GM19372 (cell line): ENCODE results near the gene FBRSL1.
"Not testable (repeated sequence)": the region's sequence is repeated elsewhere in the genome, so short reads cannot be mapped to it uniquely, and the experiment has no call there.

Experiments used
- ATAC-seq: cut with Tn5 transposase; IDR thresholded peaks from one replicate; pipeline ENCODE4 v1.9.1; 2021; ENCODE audit warnings: mild to moderate bottlenecking, low read depth, moderate library complexity; ENCODE audit not compliant: unreplicated experiment

Gene FBRSL1

GRCh38 chr12:132453361-132454192 is 36.4 kb upstream of the FBRSL1 start:
- no peak for ATAC-seq

GRCh38 chr12:132454193-132454932 is 35.6 kb upstream of the FBRSL1 start:
- ATAC-seq = no peak

GRCh38 chr12:132454933-132455418 is 35.0 kb upstream of the FBRSL1 start:
- no peak for ATAC-seq

GRCh38 chr12:132455565-132455964 is 34.4 kb upstream of the FBRSL1 start:
- no peak for ATAC-seq

- no peak for ATAC-seq
These were observed 33.6 kb upstream of the FBRSL1 start for GRCh38 chr12:132456186-132456943.

- no peak for ATAC-seq
These were observed 32.9 kb upstream of the FBRSL1 start for GRCh38 chr12:132456944-132457495.

GRCh38 chr12:132458441-132458840 is 31.5 kb upstream of the FBRSL1 start:
- no peak for ATAC-seq

GRCh38 chr12:132458846-132459641 is 30.9 kb upstream of the FBRSL1 start:
- ATAC-seq = no peak

GRCh38 chr12:132460571-132460970 is 29.4 kb upstream of the FBRSL1 start:
- ATAC-seq = no peak

GRCh38 chr12:132461526-132461925 is 28.4 kb upstream of the FBRSL1 start:
- ATAC-seq = no peak

- no peak for ATAC-seq
These were observed 27.2 kb upstream of the FBRSL1 start for GRCh38 chr12:132462788-132463187.

- ATAC-seq = not testable (repeated sequence)
These were observed 26.5 kb upstream of the FBRSL1 start for GRCh38 chr12:132463284-132463924.

- ATAC-seq = not testable (repeated sequence)
These were observed 25.6 kb upstream of the FBRSL1 start for GRCh38 chr12:132464304-132464703.

- ATAC-seq = no peak
These were observed 25.1 kb upstream of the FBRSL1 start for GRCh38 chr12:132464820-132465219.

- ATAC-seq = no peak
These were observed 24.4 kb upstream of the FBRSL1 start for GRCh38 chr12:132465269-132466190.

GRCh38 chr12:132466241-132467201 is 23.4 kb upstream of the FBRSL1 start:
- no peak for ATAC-seq

GRCh38 chr12:132467511-132467910 is 22.4 kb upstream of the FBRSL1 start:
- ATAC-seq = no peak
